GM12878 (cell line): Measurements from ENCODE around the gene APCDD1. TPM values are rescaled to one million over a fixed set of nuclear protein-coding genes. Genes with fewer than 3 reads are reported as not detected.

Experiments
- ATAC-seq: fragments of 200-7000 bp; cut with Tn5 transposase; 3 replicates; pipeline ENCODE4 v1.9.1; 2020; ENCODE audit warnings: mild to moderate bottlenecking, moderate library complexity
- BruUV-seq: library from RNA; stranded (reverse); fragments of 400-500 nt; replicated peaks from 2 replicates; lab custom pipeline; 2021; lab: Mats Ljungman, UMichigan
- CTCF ChIA-PET: fragments of 300-600 bp; sonication (Branson Sonifier 250); formaldehyde crosslinking; extraction: SDS; loops from one replicate; lab custom pipeline; 2021; ENCODE audit warnings: inconsistent platforms; lab: Yijun Ruan, JAX
- POLR2A ChIA-PET: fragments of 350-600 bp; formaldehyde crosslinking; extraction: SDS; loops from one replicate; lab custom pipeline; 2021; ENCODE audit warnings: inconsistent platforms; lab: Charles Lee
- RAD21 ChIA-PET: fragments of 300-600 bp; sonication (Branson Sonifier 250); formaldehyde crosslinking; loops from one replicate; lab custom pipeline; 2023; ENCODE audit warnings: antibody characterized with exemption; ENCODE audit not compliant: unreplicated experiment; lab: Charles Lee
- SMC1A ChIA-PET: fragments of 300-600 bp; sonication (Branson Sonifier 250); formaldehyde crosslinking; loops from one replicate; lab custom pipeline; 2023; ENCODE audit not compliant: unreplicated experiment, uncharacterized antibody; lab: Charles Lee
- DNase-seq: peaks from one replicate; pipeline ENCODE4 v3.0.0-alpha.2; 2011; ENCODE audit warnings: low read depth, low spot score
- FAIRE-seq: peaks from 3 replicates; lab custom pipeline; 2011; peaks lifted over from hg19 to GRCh38; lab: Jason Lieb, UNC
- H2AFZ ChIP-seq: 2 replicates; pipeline ENCODE4 v1.6.0; 2011; ENCODE audit warnings: low read depth, low read length, control low read depth; ENCODE audit not compliant: control insufficient read depth
- H3K27ac ChIP-seq: 2 replicates; pipeline ENCODE4 v1.5.1; 2011; ENCODE audit warnings: control low read depth; ENCODE audit not compliant: control insufficient read depth, insufficient read depth
- H3K27me3 ChIP-seq, 2 experiments: replicated peaks in 1 of 2; 2 replicates each; pipeline versions ENCODE4 v1.6.0 to v1.6.1; 2011; ENCODE audit warnings: low read length in 1 of 2; ENCODE audit not compliant: control insufficient read depth in 2 of 2, insufficient read depth in 2 of 2
- H3K36me3 ChIP-seq, 2 experiments: 2 replicates each; pipeline ENCODE4 v1.5.1; 2011; ENCODE audit warnings: low read length in 1 of 2; ENCODE audit not compliant: control insufficient read depth in 2 of 2, insufficient read depth in 2 of 2
- H3K4me1 ChIP-seq: 2 replicates; pipeline ENCODE4 v1.6.1; 2011; ENCODE audit warnings: mild to moderate bottlenecking, low read length, moderate library complexity, mixed read lengths; ENCODE audit not compliant: control insufficient read depth, insufficient read depth
- H3K4me2 ChIP-seq: 2 replicates; pipeline ENCODE4 v1.6.0; 2011; ENCODE audit warnings: control low read depth; ENCODE audit not compliant: control insufficient read depth, insufficient read depth
- H3K4me3 ChIP-seq: fragments of 200-600 bp; sonication (generic); 2 replicates; pipeline ENCODE4 v1.5.1; 2016
- H3K79me2 ChIP-seq: 2 replicates; pipeline ENCODE4 v1.6.0; 2011; ENCODE audit warnings: low read length; ENCODE audit not compliant: control insufficient read depth, insufficient read depth
- H3K9ac ChIP-seq: 2 replicates; pipeline ENCODE4 v1.8.0; 2011; ENCODE audit warnings: low read length, control low read depth, mixed read lengths; ENCODE audit not compliant: control insufficient read depth, insufficient read depth
- H3K9me3 ChIP-seq: replicated peaks from 3 replicates; pipeline ENCODE4 v1.5.1; 2011; ENCODE audit warnings: mild to moderate bottlenecking, low read length; ENCODE audit not compliant: control insufficient read depth, insufficient read depth
- H4K20me1 ChIP-seq: 2 replicates; pipeline ENCODE4 v1.6.0; 2011; ENCODE audit not compliant: control insufficient read depth, insufficient read depth
- CHD4 ChIP-seq: fragments of 200-600 bp; sonication (generic); IDR thresholded peaks from 2 replicates; pipeline ENCODE4 v1.6.1; 2016; ENCODE audit warnings: mild to moderate bottlenecking
- EED ChIP-seq: sonication (generic); IDR thresholded peaks from 2 replicates; pipeline ENCODE4 v1.6.1; 2016; ENCODE audit warnings: antibody characterized with exemption, low read depth
- HDAC2 ChIP-seq: fragments of 200-600 bp; sonication (generic); IDR thresholded peaks from 2 replicates; pipeline ENCODE4 v1.6.1; 2017
- IKZF1 ChIP-seq: fragments of 450-650 bp; conservative IDR thresholded peaks from 2 replicates; pipeline ENCODE4 v1.6.1; 2017; ENCODE audit warnings: antibody characterized with exemption, mild to moderate bottlenecking
- MYC ChIP-seq: IDR thresholded peaks from 2 replicates; pipeline ENCODE4 v1.6.1; 2011; ENCODE audit warnings: mild to moderate bottlenecking, low read length, moderate library complexity, inconsistent platforms; ENCODE audit not compliant: insufficient read depth, insufficient replicate concordance, insufficient read length, severe bottlenecking
- NFIC ChIP-seq: IDR thresholded peaks from 2 replicates; pipeline ENCODE4 v1.6.1; 2012; ENCODE audit warnings: low read depth, mild to moderate bottlenecking, inconsistent platforms, low read length, moderate library complexity
- PRDM15 ChIP-seq: fragments of 450-650 bp; formaldehyde crosslinking; IDR thresholded peaks from 2 replicates; pipeline ENCODE4 v1.4.0; 2020; ENCODE audit warnings: mild to moderate bottlenecking, moderate library complexity
- SREBF1 ChIP-seq: IDR thresholded peaks from 2 replicates; pipeline ENCODE4 v1.6.1; 2012; ENCODE audit warnings: mild to moderate bottlenecking, low read length
- WGBS: methylation state at CpG from one replicate; pipeline ENCODE4 v1.1.6; 2016; ENCODE audit warnings: low lambda C conversion rate; ENCODE audit not compliant: insufficient replicate concordance, insufficient coverage; ENCODE audit errors: missing lambda C conversion rate; 5-methylcytosine and 5-hydroxymethylcytosine counted together
- in situ Hi-C: fragments of 300-500 bp; cut with MboI; formaldehyde crosslinking; loops from 9 replicates; pipeline ENCODE4 v1.14.3; 2018; ENCODE audit warnings: mixed read lengths
- intact Hi-C: fragments of 100-400 bp; cut with micrococcal nuclease; formaldehyde crosslinking; loops from one replicate; pipeline ENCODE4 v1.14.2; 2022; ENCODE audit not compliant: unreplicated experiment
- polyA plus RNA-seq, 11 experiments: library from polyadenylated mRNA; depleted of rRNA in 4 of 11; unstranded in 6 of 11; stranded (reverse) in 5 of 11; fragments of >200 nt; fragmentation: Nextera tagmentation in 4 of 11; fragmentation: Illumina TruSeq in 1 of 11; extraction: Ambion mirVana in 4 of 11; extraction: Trizol in 1 of 11; gene quantifications; 1 replicate in 1 of 11; 2 replicates in 10 of 11; pipeline versions ENCODE4 v1.2.1 to v1.2.3, GENCODE V29; 2011 to 2016; ENCODE audit warnings: inconsistent platforms in 2 of 11, missing spikeins in 2 of 11, low read depth in 1 of 11
- total RNA-seq, 4 experiments: library from RNA; depleted of rRNA in 3 of 4; stranded (reverse); fragments of >200 nt in 3 of 4; fragmentation: Illumina TruSeq in 1 of 4; extraction: Trizol in 1 of 4; gene quantifications; 2 replicates each; pipeline versions ENCODE4 v1.2.1 to v1.2.3, GENCODE V29; 2013 to 2021
- TF ChIP-seq, protein P1 (sequence below): fragments of 450-650 bp; conservative IDR thresholded peaks from 2 replicates; pipeline ENCODE4 v1.6.1; 2017; ENCODE audit warnings: mild to moderate bottlenecking, moderate library complexity
- TF ChIP-seq, protein P2 (sequence below): IDR thresholded peaks from 2 replicates; pipeline ENCODE4 v1.6.1; 2011; ENCODE audit warnings: borderline replicate concordance, low read depth, mild to moderate bottlenecking, moderate library complexity, low read length; ENCODE audit not compliant: insufficient read depth, poor library complexity, severe bottlenecking
- TF ChIP-seq, protein P3 (sequence below): IDR thresholded peaks from 2 replicates; pipeline ENCODE4 v1.6.1; 2012; ENCODE audit warnings: low read length, inconsistent platforms

APCDD1 gene
- total and polyA plus RNA-seq, 10 of the 15 experiments (the other 5 are each of a cell fraction or from before 2014, with no cell fraction given) = not detected

GRCh38 chr18:10408131-10408530 is 46.3 kb upstream of the APCDD1 start:
- ChIA-PET POLR2A (no interaction called here), SMC1A (interaction anchor here (1.5 kb wide), 1 partner anchor 11 kb away, joined by 4 read pairs; no protein-coding TSS in a partner anchor), CTCF (interaction anchor here (2.4 kb wide), 1 partner anchor 83 kb away, joined by 6 read pairs; no protein-coding TSS in a partner anchor), RAD21 (no interaction called here)
- in situ Hi-C loops (no loop called here), intact Hi-C loops (no loop called here)
- FAIRE-seq (no peak), ATAC-seq (no peak), DNase-seq (no peak)
- H3K9ac ChIP-seq = no peak overlapping the region
- no peaks in the 10 kb centered on the region for H4K20me1 ChIP-seq
- H3K79me2 ChIP-seq = no peaks in the 10 kb centered on the region
- TF ChIP-seq, protein P1, sequence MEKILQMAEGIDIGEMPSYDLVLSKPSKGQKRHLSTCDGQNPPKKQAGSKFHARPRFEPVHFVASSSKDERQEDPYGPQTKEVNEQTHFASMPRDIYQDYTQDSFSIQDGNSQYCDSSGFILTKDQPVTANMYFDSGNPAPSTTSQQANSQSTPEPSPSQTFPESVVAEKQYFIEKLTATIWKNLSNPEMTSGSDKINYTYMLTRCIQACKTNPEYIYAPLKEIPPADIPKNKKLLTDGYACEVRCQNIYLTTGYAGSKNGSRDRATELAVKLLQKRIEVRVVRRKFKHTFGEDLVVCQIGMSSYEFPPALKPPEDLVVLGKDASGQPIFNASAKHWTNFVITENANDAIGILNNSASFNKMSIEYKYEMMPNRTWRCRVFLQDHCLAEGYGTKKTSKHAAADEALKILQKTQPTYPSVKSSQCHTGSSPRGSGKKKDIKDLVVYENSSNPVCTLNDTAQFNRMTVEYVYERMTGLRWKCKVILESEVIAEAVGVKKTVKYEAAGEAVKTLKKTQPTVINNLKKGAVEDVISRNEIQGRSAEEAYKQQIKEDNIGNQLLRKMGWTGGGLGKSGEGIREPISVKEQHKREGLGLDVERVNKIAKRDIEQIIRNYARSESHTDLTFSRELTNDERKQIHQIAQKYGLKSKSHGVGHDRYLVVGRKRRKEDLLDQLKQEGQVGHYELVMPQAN = no peak
- TF ChIP-seq NFIC (no peak), MYC (no peak), EED (no peak), PRDM15 (CRISPR knock-in tag) (no peak), HDAC2 (no peak), IKZF1 (no peak), CHD4 (no peak), SREBF1 (no peak)
- TF ChIP-seq, protein P2, sequence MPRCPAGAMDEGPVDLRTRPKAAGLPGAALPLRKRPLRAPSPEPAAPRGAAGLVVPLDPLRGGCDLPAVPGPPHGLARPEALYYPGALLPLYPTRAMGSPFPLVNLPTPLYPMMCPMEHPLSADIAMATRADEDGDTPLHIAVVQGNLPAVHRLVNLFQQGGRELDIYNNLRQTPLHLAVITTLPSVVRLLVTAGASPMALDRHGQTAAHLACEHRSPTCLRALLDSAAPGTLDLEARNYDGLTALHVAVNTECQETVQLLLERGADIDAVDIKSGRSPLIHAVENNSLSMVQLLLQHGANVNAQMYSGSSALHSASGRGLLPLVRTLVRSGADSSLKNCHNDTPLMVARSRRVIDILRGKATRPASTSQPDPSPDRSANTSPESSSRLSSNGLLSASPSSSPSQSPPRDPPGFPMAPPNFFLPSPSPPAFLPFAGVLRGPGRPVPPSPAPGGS = no peak
- TF ChIP-seq, protein P3, sequence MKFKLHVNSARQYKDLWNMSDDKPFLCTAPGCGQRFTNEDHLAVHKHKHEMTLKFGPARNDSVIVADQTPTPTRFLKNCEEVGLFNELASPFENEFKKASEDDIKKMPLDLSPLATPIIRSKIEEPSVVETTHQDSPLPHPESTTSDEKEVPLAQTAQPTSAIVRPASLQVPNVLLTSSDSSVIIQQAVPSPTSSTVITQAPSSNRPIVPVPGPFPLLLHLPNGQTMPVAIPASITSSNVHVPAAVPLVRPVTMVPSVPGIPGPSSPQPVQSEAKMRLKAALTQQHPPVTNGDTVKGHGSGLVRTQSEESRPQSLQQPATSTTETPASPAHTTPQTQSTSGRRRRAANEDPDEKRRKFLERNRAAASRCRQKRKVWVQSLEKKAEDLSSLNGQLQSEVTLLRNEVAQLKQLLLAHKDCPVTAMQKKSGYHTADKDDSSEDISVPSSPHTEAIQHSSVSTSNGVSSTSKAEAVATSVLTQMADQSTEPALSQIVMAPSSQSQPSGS = no peak
- no peak overlapping the region for H3K27ac ChIP-seq
- H3K4me3 ChIP-seq = no peak overlapping the region
- no TSS peak for BruUV-seq
- no peaks in the 10 kb centered on the region for H3K4me1 ChIP-seq
- H2AFZ ChIP-seq = no peak overlapping the region
- no peak overlapping the region for H3K4me2 ChIP-seq
- H3K36me3 ChIP-seq = no peaks in the 10 kb centered on the region
- no peaks in the 10 kb centered on the region; a peak in 2 of 4 replicates for H3K27me3 ChIP-seq
- no peaks in the 10 kb centered on the region for H3K9me3 ChIP-seq
- 42% methylated on average over 7 of the region's 7 CpGs for WGBS
